ENCODE measurements around the gene CLCNKA.

- TF ChIP-seq CTCF (IDR thresholded peaks at IDR 0.05 in 2 of 3, conservative IDR thresholded peaks at IDR 0.05 in 1 of 3; ENCODE audit: borderline replicate concordance in 1 of 3, insufficient read depth in 1 of 3, low read depth in 2 of 3, low read length in 2 of 3) (no peak), ZBTB33 (IDR thresholded peaks at IDR 0.05; ENCODE audit: extremely low read depth, insufficient replicate concordance, low read length) (no peak), POLR2AphosphoS5 (IDR thresholded peaks at IDR 0.05; ENCODE audit: low read depth, low read length) (no peak), POLR2A (IDR thresholded peaks at IDR 0.05; ENCODE audit: borderline replicate concordance, extremely low read depth, insufficient read depth, insufficient read length) (no peak), JUND (IDR thresholded peaks at IDR 0.05) (no peak), SIN3A (IDR thresholded peaks at IDR 0.05; ENCODE audit: low read depth) (no peak), REST (IDR thresholded peaks at IDR 0.05; ENCODE audit: low read depth) (no peak), EZH2phosphoT487 (IDR thresholded peaks at IDR 0.05; ENCODE audit: borderline replicate concordance) (no peak), SP1 (IDR thresholded peaks at IDR 0.05; ENCODE audit: low read depth) (no peak), RAD21 (IDR thresholded peaks at IDR 0.05; ENCODE audit: low read depth) (no peak), EZH2 (IDR thresholded peaks at IDR 0.05) (no peak)
Observed at GRCh38 chr1:16010837-16011236, 11.0 kb upstream of the CLCNKA start.
